C1 segment of cervical spinal cord (tissue), 14 donors: ENCODE measurements around the gene COQ5.
"Not testable (repeated sequence)": the region's sequence is repeated elsewhere in the genome, so short reads cannot be mapped to it uniquely, and the experiment has no call there.

ENCODE experiments used
- DNase-seq, 14 donors: peaks; one replicate each; lab custom pipeline; 2025; lab: John Stamatoyannopoulos, UW

The COQ5 gene, protein sequence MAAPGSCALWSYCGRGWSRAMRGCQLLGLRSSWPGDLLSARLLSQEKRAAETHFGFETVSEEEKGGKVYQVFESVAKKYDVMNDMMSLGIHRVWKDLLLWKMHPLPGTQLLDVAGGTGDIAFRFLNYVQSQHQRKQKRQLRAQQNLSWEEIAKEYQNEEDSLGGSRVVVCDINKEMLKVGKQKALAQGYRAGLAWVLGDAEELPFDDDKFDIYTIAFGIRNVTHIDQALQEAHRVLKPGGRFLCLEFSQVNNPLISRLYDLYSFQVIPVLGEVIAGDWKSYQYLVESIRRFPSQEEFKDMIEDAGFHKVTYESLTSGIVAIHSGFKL

DNA sequence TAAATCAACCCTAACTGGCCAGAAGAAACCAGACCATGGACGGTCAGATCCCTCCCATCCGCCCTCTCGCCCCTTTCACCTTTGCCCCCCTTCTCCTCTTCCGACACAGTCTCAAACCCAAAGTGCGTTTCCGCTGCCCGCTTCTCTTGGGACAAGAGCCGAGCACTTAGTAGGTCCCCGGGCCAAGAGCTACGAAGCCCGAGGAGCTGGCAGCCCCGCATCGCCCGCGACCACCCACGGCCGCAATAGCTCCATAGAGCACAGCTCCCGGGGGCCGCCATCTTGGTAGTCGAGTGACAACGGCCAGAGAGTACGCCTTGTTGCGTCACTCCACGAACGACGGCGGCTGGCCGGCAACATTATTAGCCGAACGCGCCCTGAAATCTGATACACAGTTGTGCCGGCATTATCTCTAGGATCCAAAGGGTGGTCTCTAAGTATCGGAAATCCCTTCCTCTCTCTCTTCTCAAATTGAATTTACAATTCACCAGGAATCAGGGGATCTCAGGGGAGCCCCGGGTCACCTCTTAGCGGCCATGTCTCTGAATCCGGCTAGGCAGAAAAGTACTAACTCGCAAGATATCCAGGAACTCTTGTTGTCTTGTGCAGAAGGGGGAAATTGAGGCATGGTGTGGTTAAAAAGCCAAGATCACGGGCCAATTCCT, at the start of gene COQ5:
TSS of gene COQ5 (minus strand) at position 298 of the 665 bp plus-strand sequence. CDS start at position 281, 17 bp downstream.
- peak; percentile 55 to 90 (median 85) for DNase-seq

DNA sequence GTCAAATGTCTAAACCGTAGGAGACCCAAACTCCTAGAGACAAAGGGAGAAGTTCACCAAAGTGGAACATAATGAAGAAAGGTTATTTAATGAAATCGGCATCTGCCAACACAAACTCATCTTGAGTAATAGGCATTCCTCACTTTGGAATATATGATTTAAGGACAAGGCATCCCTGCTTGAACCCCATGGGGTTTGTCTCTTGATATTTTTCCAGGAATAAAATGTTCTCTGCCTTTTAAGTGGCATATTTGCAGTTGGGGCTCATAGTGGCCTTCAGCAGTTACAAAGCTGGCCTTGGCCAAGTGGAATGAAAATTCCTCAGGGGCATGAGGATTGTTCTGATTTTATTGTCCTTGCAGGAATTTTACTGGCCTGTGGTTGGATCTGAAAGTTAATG, 45.1 kb upstream of the COQ5 start:
- no peak for DNase-seq

DNA sequence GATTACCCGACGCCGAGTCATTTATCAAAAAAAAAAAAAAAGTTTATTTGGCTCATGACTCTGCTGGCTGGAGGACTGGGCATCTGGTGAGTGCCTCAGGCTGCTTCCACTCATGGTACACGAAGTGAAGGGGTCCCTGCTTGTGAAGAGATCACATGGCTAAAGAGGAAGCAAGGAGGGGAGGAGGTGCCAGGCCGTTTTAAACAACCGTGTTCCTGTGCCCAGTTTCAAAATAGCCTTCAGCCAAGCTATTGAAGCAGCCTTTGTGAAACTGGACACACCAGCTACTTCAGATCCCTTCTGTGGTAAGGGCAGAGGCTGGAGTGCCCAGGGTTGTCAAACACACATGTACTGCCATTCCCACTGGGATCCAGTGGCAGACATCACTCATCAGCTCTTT, 44.6 kb upstream of the COQ5 start:
- no peak for DNase-seq

DNA sequence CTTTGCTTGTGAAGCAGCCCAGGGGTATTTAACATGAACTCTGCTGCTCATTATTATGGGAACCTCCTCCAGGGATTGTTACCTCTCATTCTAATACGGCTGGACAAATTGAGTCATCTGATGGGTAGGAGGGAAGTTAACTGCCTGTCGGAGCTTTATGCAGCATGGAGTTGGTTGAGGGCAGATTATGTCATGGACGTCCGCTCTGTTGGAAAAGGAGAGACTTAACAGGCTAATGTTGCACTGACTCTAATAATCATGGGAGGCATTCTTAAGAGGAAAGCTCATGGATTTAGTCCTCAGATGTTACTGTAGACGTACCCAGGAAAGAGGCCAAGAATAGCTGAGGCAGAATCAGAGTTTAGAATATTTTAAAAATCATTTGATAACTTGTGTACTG, 42.3 kb upstream of the COQ5 start:
- DNase-seq = no peak

DNA sequence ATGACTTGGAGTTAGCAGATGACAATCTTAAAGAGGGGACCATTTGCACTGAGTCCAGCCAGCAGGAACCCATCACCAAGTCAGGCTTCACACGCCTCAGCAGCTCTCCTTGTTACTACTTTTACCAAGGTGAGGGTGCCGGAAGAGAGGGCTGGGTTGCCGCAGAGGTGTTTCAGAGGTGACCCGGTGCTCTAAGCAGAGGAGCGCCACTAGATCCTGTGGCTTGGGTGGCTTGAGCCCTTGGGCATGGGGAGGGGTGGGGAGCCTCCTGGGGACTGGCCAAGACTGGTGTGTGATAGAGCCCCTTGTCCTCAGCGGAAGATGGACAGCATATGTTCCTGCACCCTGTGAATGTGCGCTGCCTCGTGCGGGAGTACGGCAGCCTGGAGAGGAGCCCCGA, 34.5 kb upstream of the COQ5 start:
- DNase-seq = no peak

DNA sequence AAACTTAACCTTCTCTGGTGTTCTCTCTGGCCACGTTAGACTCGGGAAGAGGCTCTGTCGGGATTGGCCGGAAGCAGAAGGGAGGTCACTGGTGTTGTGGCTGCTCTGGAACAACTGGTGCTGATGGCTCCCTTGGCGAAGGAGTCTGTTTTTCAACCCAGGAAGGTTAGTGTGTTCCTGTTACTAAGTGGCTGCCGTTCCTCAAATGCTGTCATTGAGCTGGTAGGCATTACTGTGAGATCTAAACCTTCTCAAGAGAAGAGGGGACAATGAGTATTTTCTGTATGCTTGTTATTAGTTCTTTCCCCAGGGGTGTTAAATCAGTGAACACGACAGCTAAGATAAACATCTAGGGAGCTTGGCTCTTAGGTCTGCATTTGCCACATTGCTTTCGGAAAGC, 33.9 kb upstream of the COQ5 start:
- no peak for DNase-seq

DNA sequence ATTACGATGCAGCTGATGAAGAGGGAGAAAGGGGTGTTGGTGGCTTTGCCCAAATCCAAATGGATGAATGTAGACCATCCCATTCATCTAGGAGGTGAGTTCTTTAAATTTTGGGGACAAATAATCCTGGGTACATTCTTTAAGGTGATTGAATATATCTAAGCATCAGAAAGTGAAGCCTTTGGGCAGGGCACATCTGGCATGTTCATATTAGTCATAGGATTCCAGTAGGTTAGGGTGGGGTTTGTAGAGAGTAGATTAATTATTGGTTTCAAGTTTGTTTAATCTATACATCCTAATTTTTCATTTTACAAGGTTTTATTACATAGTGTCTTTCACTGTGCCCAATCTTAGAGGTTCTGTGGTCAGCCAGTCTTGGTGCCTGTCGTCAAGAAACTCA, 28.6 kb upstream of the COQ5 start:
- DNase-seq = no peak

DNA sequence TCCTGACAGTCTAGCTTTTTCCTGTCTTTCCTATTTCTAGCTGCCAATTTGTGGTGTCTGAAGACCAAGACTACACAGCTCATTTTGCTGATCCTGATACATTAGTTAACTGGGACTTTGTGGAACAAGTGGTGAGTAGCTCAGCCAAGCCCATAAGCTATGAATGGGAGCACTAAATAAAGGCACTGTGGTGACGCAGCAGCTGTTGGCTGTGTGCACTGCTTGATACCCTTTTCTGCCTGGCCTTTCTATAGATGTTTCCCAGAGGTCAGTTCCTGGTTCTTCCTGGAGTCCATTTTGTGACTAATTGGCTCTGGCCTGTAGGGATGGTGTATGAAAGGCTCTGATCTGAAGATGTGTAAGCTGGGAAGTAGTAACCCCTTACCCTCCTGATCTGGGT, 25.7 kb upstream of the COQ5 start:
- DNase-seq = peak in 1 of 14 donors; percentile 21

DNA sequence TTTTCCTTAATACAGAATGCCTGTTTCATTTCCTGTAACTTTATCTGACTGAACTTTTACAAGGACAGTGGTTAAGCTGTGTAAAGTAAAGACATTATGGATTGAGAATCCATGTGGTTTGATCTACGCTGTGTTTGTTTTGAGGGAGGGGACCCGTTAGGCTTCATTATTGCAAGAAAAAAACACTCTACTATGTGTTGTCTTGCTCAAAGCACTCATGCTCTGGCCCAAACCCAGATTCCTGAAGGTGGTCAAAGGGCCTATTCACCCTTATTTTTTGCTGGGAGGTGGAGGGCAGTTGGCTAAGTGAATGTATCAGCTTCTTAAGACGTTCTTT, 17.1 kb upstream of the COQ5 start:
- no peak for DNase-seq

DNA sequence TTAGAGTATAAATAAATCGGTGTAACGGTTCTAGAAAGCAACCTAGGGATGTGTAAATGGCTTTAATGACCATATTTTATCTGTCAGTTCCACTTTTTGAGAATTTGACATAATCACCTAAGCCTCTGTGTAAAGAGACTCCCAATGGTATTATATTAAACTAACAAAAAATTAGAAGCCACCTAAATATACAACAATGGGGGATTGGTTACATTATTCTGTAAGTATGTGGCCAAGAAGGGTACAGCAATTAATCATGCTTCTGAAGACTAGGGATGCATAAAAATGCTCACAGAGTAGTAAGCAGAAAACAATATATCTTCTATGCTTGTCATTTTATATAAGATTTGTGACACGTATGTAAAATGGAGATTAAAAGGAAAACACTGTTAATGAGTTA, 15.7 kb upstream of the COQ5 start:
- no peak for DNase-seq

DNA sequence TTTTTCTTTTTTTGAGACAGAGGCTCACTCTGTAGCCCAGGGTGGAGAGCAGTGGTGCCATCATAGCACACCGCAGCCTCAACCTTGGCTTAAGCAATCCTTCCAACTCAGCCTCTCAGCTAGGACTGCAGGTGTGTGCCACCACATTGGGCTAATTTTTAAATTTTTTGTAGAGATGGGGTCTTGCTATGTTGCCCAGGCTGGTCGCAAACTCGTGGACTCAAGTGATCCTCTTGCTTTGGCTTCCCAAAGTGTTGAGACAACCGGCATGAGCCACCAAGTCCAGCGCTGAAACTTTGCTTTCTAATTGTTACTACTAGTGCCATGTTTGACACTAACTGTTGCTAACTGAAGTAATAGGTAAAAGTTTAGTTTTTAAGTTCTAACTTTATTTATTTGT, 13.2 kb upstream of the COQ5 start:
- no peak for DNase-seq

DNA sequence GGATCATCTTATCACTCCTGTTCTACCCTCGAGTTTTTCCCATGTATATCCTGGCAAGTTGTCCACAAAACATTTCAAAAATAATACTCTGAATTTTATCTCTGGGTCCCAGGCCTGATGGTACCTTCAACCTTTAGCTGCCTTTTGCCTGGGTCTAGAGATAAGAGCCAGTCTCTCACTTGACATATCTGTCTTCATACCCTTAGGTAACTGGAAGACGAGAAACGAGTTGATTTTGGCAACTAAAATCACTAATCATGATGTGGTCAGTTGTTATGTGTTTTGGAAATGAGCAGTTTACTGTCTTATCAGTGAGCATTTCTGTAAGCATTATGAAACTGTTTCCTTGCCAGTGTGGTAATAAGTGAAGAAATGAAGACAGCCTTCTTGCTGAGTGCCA, 11.5 kb upstream of the COQ5 start:
- no peak for DNase-seq

DNA sequence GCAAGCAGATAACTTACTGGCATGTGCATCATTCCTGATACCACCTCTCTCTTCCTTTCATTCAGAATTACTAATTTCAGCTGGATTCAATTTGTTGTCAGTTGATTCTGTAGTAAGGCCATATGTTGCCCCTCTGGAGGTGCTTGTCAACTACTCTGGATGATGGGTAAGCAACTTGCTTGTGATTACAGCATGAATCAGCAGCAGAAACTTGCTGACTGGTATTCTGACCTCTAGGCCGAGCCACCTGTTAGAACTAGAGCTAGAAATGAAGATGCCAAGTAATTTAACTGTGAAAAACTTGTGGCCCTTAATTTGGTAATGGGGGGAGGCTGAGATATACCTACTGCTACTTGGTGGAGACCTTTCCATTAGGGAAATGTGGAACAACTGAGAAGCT, 10.3 kb upstream of the COQ5 start:
- DNase-seq = no peak

DNA sequence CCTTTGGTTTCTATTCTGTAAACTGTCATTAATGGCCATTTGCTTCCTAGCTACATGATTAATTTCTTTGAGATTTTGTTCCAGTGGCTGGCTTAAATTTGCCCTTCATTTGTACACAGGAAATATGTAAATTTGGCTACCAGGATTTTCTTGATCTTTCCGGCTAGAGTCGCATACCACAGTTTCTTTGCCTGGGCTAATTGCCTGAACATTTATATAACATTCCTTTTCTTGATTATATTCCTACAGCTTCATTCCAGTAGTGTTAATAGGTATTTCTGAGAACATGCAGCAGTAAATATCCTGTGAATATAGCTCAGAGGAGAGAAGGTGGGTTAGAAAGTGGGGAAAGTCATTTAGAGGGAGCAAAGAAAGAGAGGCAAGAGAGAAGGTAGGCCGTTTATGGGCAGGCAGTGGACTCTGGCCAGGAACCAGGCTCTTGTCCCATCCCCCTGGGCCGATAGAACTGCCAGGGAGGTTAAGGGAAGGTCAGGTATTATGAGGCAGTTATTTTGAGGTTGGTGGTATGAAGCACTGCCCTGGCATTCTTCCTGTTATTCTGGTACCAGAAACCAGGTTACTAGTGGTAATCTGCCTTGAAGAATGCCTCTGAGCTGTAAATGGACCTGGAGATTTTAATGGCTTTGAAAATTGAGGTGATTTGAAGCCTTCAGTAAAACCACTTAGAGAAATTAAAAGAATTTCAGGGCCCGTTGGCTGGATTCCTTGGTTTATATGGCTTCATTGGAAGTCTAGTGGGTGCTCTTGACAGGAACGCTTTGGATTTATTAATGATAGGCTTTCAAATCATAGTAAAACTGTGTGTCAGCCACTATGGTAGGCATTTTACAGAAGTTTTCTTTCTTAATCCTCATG, 9.6 kb upstream of the COQ5 start:
- DNase-seq = no peak

DNA sequence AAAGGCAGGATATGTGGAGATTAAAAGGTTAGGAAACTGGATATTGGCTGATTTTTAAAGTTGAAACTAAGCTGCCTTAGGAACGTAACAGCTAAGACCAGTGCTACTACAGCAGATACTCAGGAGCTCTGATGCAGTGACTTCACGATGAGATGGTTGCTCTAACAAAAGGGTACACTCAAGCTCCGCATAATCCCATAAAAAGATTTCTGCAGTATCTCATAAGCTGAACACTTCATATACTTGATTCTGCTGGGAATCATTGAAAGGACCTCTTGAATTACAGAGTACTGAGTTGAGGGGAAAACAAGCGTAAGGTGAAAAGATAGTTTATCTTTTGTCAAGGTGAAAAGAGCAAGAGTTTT, 8.9 kb upstream of the COQ5 start:
- DNase-seq = no peak

DNA sequence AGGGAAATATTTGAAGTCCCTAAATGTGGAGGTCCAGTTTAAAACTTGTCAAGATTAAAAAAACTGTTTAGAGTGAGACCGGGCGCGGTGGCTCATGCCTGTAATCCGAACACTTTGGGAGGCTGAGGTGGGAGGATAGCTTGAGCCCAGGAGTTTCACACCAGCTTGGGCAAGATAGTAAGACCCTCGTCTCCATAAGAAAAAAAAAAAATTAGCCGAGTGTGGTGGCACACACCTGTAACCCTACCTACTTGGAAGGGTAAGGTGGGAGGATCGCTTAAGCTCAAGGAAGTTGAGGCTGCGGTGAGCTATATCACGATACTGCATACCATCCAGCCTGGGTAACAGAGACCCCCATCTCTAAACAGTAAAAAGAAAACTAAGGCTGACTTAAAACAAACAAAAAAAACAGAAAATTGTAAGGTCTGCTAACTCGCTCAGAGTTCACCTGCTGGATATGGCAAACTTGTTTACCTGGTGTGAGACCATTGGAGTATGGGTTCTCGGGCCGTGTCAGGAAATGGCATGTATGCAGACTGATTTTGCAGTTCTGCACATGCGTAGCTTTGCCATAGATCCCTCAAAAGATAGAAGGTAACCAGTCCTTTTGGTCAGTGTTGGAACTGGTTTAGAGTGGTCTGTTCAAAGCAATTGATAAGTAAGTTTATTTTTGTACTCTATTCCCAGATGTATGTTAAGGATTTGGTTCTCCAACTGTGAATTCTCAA, 7.3 kb upstream of the COQ5 start:
- DNase-seq = no peak

DNA sequence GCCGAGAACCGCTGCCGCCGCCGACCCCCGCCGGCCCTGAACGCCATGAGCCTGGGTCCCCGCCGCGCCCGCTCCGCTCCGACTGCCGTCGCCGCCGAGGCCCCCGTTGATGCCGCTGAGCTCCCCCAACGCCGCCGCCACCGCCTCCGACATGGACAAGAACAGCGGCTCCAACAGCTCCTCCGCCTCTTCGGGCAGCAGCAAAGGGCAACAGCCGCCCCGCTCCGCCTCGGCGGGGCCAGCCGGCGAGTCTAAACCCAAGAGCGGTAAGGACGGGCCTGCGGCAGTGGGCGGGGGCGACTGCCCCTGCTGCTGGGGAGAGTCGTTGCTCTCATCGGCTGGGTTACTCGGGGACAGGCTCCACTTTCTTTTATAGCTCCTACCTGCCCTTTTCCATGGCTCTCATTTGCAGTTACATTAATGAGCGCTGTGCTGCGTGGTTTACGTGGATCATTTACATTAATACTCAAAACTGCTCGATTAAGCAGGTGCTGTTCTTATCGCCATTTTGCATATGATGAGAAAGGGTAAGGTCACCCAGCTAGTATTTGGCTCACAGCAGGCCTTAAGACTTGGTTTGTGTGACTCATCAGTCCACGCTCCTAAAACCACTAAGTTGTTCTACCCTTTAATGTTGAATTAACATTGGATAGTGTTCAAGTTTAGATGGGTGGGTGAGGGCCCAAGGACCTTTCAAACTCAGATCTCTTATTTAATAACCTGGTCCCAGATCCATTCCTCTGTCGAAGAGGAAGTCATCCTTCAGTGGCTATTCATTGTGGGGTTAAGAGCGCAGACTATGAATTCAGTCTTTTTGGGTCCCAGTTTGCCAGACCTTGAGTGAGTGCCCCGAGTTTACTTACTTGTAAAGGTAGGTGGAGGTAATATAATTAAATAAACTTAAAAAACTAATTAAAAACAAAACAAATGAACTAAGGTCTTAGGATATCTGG, 6.0 kb upstream of the COQ5 start:
- DNase-seq = peak in 5 of 14 donors; percentile 31 to 64 (median 57)

DNA sequence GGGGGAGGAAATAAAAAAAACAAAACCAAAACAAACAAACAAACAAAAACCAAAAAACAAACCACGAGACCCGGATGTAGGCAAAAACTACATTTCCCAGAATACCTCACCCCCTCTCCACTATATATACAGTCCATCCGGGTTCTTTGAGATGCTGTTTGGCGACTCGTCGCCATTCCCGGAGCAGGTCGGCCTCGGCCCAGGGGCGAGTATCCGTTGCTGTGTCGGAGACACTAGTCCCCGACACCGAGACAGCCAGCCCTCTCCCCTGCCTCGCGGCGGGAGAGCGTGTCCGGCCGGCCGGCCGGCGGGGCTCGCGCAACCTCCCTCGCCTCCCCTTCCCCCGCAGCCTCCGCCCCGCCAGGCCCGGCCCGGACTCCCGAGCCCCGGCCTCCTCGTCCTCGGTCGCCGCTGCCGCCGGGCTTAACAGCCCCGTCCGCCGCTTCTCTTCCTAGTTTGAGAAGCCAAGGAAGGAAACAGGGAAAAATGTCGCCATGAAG, 5.3 kb upstream of the COQ5 start, which contains the start of gene RNF10:
TSS of gene RNF10 (plus strand) at position 154 of the 500 bp plus-strand sequence. CDS start 456 bp downstream, outside the sequence.
- peak; percentile 7 to 82 (median 70) for DNase-seq

DNA sequence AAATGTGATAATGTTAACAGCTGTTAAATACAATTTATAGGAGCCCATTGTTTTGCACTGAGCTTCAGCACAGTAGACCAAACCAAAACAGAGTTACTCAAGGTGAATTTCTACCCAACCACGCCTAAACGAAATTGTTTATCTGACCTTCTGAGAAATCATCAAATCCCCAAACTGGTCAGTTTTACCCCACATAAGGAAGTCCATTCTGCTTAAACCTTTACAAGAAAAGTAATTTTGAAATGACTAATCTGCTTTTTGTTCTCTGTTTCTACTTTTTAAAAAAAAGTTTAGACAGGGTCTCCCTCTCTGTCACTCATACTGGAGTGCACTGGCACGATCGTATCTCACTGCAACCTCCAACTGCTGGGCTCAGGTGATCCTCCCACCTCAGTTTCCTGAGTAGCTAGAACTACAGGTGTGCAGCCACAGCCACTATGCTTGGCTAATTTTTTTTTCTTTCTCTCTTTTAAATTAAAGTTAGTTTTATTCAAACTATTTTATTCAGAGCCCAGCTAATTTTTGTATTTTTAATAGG, 3.8 kb upstream of the COQ5 start:
- no peak for DNase-seq

DNA sequence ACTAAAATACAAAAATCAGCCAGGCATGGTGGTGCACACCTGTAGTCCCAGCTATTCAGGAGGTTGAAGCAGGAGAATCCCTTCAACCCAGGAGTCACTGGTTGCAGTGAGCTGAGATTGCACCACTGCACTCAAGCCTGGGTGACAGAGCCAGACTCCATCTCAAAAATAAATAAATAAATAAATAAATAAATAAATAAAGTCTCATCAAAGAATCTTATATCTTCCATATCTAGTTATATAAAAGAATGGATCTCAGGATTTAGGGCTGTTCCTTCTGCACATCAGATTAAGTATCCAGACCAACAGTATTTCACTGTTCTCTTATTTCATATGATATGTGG, 1.4 kb upstream of the COQ5 start:
- not testable (repeated sequence) for DNase-seq
